Mesothelial cell of epicardium (in vitro differentiated cells): ENCODE data around the gene RFC3. TPM values are rescaled to one million over a fixed set of nuclear protein-coding genes. Genes with fewer than 3 reads are reported as not detected.
"Not testable (repeated sequence)": the region's sequence is repeated elsewhere in the genome, so short reads cannot be mapped to it uniquely, and the experiment has no call there.

Source experiments
- DNase-seq, 2 experiments: peaks; one replicate each; pipeline ENCODE4 v3.0.0; 2021; ENCODE audit warnings: low spot score in 2 of 2; ENCODE audit not compliant: unreplicated experiment in 2 of 2
- H3K27ac Mint-ChIP-seq: 2 replicates; pipeline ENCODE4 v1.8.0; 2021; ENCODE audit warnings: mixed read lengths
- H3K27me3 Mint-ChIP-seq: 2 replicates; pipeline ENCODE4 v1.8.0; 2021; ENCODE audit warnings: low read depth, mixed read lengths
- H3K36me3 Mint-ChIP-seq: 2 replicates; pipeline ENCODE4 v1.8.0; 2021; ENCODE audit warnings: mixed read lengths
- H3K4me1 Mint-ChIP-seq: 2 replicates; pipeline ENCODE4 v1.8.0; 2021; ENCODE audit warnings: mixed read lengths
- H3K4me3 Mint-ChIP-seq: 2 replicates; pipeline ENCODE4 v1.8.0; 2021; ENCODE audit warnings: mild to moderate bottlenecking, moderate library complexity, mixed read lengths
- H3K9me3 Mint-ChIP-seq: 2 replicates; pipeline ENCODE4 v1.8.0; 2021; ENCODE audit warnings: mixed read lengths
- total RNA-seq: library from RNA; stranded (reverse); gene quantifications from 3 replicates; pipeline ENCODE4 v1.2.1, GENCODE V29; 2021
- TF ChIP-seq, protein P1 (sequence below): fragments of 200-600 bp; sonication (generic); IDR thresholded peaks from one replicate; pipeline ENCODE4 v1.5.0; 2021; ENCODE audit warnings: antibody characterized with exemption; ENCODE audit not compliant: unreplicated experiment

Gene RFC3
- total RNA-seq, 1 donor from 2014 or later: 20.4 TPM

DNA sequence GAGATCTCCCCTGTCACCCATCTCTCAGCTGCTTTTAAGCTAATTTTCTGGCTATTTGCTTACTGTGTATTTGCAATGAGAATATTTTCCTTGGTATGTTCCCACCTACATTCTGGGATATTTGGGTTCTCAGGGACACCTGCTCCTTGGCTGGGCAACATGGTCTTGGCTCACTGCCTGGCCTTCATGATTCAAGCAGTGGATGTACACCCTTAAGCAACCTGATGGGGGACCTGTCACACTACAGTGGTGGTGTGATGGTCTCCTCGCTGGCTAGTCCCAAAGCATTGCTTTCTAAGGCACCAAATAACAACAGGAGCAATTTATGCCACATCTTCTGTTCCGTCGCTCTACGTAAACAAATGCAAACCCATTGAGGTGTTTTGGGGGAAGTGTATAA is 35.3 kb upstream of the RFC3 start:
- no peak for DNase-seq
- no peak overlapping the region for H3K27ac Mint-ChIP-seq
- no peaks in the 10 kb centered on the region for H3K27me3 Mint-ChIP-seq
- TF ChIP-seq, protein P1, sequence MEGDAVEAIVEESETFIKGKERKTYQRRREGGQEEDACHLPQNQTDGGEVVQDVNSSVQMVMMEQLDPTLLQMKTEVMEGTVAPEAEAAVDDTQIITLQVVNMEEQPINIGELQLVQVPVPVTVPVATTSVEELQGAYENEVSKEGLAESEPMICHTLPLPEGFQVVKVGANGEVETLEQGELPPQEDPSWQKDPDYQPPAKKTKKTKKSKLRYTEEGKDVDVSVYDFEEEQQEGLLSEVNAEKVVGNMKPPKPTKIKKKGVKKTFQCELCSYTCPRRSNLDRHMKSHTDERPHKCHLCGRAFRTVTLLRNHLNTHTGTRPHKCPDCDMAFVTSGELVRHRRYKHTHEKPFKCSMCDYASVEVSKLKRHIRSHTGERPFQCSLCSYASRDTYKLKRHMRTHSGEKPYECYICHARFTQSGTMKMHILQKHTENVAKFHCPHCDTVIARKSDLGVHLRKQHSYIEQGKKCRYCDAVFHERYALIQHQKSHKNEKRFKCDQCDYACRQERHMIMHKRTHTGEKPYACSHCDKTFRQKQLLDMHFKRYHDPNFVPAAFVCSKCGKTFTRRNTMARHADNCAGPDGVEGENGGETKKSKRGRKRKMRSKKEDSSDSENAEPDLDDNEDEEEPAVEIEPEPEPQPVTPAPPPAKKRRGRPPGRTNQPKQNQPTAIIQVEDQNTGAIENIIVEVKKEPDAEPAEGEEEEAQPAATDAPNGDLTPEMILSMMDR: no peak
- H3K9me3 Mint-ChIP-seq: peaks cover 16% of the 10 kb centered on the region
- H3K36me3 Mint-ChIP-seq: no peaks in the 10 kb centered on the region
- peaks cover 6% of the 10 kb centered on the region for H3K4me1 Mint-ChIP-seq
- no peak overlapping the region for H3K4me3 Mint-ChIP-seq

DNA sequence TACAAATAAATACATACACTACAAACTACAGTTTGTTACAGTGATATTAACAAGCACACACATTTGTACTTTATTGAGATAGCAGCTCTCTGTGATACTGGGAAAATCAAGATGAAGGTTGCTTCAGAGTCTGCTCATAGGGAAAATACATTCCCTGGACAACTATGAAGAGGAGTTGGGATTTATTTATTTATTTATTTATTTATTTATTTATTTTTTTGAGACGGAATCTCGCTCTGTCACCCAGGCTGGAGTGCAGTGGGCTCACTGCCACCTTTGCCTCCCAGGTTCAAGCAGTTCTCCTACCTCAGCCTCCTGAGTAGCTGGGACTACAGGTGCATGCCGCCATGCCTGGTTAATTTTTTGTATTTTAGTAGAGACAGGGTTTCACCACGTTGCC is 34.7 kb upstream of the RFC3 start:
- not testable (repeated sequence) for DNase-seq, H3K27me3 Mint-ChIP-seq, H3K27ac Mint-ChIP-seq, H3K36me3 Mint-ChIP-seq, H3K4me1 Mint-ChIP-seq, H3K4me3 Mint-ChIP-seq
- H3K9me3 Mint-ChIP-seq: peaks cover 16% of the 10 kb centered on the region

DNA sequence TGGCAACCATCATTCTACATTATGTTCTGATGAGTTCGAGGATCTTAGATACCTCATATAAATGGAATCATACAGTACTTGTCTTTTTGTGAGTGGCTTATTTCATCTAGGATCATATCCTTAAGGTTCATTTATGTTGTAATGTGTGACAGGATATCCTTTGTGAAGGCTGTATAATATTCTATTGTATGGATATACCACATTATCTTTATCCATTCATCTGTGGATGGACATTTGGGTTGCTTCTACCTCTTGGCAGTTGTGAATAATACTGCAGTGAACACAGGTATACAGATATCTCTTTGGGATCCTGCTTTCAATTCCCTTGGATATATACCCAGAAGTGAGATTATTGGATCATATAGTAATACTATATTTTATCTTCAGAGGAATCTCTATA is 33.2 kb upstream of the RFC3 start:
- H3K27ac Mint-ChIP-seq: no peak overlapping the region
- TF ChIP-seq, protein P1: no peak
- peaks cover 5% of the 10 kb centered on the region for H3K4me1 Mint-ChIP-seq
- H3K36me3 Mint-ChIP-seq: no peaks in the 10 kb centered on the region
- DNase-seq: no peak
- H3K27me3 Mint-ChIP-seq: no peaks in the 10 kb centered on the region
- H3K9me3 Mint-ChIP-seq: peaks cover 16% of the 10 kb centered on the region
- no peak overlapping the region for H3K4me3 Mint-ChIP-seq

DNA sequence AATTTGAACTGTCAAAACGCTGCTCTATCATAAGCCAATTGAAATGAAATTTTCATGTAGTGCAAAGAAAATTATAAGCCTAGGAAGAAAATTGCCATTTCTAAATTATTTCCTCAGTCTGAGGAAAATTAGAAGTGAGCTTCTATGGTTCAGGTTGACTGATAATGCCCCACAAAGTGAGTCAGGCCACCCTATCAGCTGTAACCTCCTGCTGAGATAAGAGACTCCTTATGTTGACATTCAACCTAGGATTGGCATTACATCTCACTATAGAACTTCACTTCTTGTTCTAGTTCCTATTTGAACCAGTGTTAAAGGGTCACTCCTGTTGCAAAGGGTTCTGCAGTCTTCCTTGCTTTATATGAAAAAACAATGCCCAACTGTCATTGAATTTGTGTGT is 32.6 kb upstream of the RFC3 start:
- no peak for DNase-seq
- H3K27me3 Mint-ChIP-seq: no peaks in the 10 kb centered on the region
- H3K36me3 Mint-ChIP-seq: no peaks in the 10 kb centered on the region
- H3K9me3 Mint-ChIP-seq: peaks cover 15% of the 10 kb centered on the region
- no peak overlapping the region for H3K4me3 Mint-ChIP-seq
- H3K27ac Mint-ChIP-seq: no peak overlapping the region
- TF ChIP-seq, protein P1: no peak
- peaks cover 5% of the 10 kb centered on the region for H3K4me1 Mint-ChIP-seq

DNA sequence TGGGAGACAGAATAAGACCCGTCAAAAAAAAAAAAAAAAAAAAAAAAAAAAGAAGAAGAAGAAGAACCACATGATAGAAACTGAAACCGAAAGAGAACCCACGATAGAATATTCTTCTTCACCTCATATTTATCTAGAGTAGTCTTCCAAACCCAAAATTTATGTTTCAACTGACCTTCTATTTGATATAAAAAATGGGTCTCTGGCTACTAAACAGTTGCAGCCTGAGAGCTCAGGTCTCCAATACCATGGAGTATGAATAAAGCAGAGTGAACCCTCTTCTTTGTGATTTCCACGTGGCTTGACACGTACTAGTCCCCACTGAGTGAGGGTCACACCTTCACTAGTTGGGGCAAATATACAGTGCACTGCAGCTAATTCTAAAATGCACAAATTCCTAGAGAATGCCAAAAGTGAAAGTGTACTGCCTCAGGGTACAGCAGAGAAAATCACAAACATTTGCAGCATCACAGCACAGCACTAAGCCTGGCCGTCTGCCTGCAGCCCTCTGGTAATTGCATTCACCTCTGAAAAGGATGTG is 30.8 kb upstream of the RFC3 start:
- no peak for DNase-seq
- Mint-ChIP-seq H3K4me1 (peaks cover 5% of the 10 kb centered on the region), H3K4me3 (no peak overlapping the region), H3K9me3 (peaks cover 17% of the 10 kb centered on the region), H3K27me3 (no peaks in the 10 kb centered on the region), H3K36me3 (no peaks in the 10 kb centered on the region), H3K27ac (no peak overlapping the region)
- TF ChIP-seq, protein P1: no peak

DNA sequence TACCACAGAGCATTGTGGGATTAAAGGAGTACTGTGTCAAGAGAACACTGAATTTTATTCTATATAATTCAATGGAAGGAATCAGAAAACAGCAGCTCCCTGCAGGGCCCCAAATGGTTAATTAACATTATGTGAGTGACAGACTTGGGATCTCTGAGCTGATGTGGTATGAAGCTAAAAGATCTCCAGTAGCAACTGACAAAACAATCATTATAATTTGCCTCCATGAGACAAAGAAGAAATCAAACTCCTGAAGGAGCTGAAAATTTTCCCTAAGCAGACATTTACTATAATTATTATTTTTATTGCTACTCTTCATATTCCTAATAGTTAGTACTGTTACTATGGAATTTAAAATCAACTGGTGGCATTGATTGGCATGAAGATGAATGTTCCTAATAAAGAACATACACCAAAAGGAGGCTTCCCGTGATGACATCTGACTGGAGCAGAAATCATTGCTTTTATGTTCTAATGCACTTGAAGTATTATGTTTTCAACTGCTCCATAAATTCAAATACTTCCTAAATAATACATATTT is 28.8 kb upstream of the RFC3 start:
- no peaks in the 10 kb centered on the region for H3K27me3 Mint-ChIP-seq
- no peak for DNase-seq
- TF ChIP-seq, protein P1: no peak
- no peak overlapping the region for H3K4me3 Mint-ChIP-seq
- no peaks in the 10 kb centered on the region for H3K36me3 Mint-ChIP-seq
- peaks cover 28% of the 10 kb centered on the region for H3K9me3 Mint-ChIP-seq
- H3K4me1 Mint-ChIP-seq: peaks cover 5% of the 10 kb centered on the region
- H3K27ac Mint-ChIP-seq: no peak overlapping the region
